Measurements from ENCODE around the gene SV2C.

SV2C gene

DNA sequence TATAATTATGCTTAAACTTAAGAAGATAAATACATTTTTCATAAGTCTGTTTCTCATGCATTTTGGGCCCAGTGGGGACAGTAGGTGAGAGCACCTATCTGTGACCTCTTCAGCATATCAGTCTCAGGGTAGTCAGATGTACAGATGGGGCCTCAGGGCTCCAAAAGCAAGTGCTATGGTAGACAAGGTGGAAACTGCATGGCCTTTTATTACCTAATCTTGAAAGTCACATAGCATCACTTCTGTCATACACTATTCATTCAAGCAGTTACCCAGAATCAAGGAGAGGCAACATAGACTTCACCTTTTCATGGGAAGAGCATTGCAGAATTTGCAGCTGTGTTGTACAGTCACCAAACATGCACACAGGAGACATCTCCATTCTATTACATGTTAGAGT, 94.8 kb downstream of the SV2C start:
- no peak for TF ChIP-seq CTCF (IDR thresholded peaks at IDR 0.05; ENCODE audit: low read depth, low read length)
- H3K4me3 ChIP-seq (ENCODE audit: low read depth, low read length): no peak overlapping the region

DNA sequence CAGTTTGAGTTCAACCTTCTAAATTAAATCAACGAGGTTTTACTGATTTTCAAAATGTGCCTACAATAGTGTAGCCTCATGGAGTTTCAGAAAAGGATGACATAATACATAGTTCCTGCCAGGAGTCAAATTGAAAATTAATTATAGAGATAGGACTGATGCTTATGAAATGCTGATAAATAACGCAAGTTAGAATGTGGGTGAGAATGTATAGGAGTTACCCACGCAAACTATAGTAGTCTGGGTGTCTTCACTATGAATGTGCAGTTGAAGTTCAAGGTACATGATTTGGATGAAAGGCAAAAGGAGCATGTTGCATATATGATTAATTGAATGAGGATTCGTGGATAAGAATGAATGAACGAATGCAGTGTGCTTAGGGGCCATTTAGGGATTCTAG, 95.7 kb downstream of the SV2C start:
- TF ChIP-seq CTCF (IDR thresholded peaks at IDR 0.05; ENCODE audit: low read depth, low read length): no peak
- no peak overlapping the region for H3K4me3 ChIP-seq (ENCODE audit: low read depth, low read length)

GRCh38 chr5:76180814-76181805, 97.9 kb downstream of the SV2C start:
- no peak overlapping the region for H3K4me3 ChIP-seq (ENCODE audit: low read depth, low read length)
- no peak for TF ChIP-seq CTCF (IDR thresholded peaks at IDR 0.05; ENCODE audit: low read depth, low read length)

DNA sequence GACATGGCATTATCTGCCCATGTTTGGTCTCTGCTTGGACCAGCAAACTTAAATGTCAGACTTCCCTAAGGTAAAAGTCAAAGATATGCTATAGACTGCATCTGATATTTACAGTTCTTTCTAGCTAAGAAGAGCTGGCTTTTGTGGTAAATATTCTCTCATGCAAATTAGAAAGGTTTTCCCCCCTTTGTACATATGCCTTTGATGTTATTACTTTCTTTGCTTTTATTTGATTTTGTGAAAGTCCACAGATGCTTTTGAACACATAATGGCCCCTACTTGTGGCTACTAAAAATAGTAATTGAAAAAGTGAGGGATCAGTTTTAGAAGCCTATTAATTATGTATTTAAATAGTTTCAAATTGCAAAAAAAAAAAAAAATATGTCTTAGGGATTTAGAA, 104.2 kb downstream of the SV2C start:
- no peak overlapping the region for H3K4me3 ChIP-seq (ENCODE audit: low read depth, low read length)
- TF ChIP-seq CTCF (IDR thresholded peaks at IDR 0.05; ENCODE audit: low read depth, low read length): no peak

DNA sequence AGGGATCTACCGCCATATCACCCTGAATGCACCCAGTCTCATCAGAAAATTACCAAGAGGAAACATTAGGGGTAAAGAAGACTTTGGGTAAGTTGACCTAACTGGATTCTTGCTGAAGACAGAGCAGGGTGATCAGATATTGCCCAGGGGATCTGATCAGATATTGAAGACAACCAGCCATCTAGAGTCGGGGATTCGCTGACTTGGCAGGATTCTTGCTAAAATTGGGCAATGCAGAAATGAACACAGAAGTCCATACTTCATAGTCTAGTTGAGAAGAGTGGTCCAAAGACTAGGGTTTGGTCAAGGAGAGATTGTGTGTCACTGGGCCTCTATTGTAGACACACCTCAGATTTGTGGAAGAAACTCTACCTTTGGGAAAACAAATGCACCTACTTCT, 107.2 kb downstream of the SV2C start:
- no peak overlapping the region for H3K4me3 ChIP-seq (ENCODE audit: low read depth, low read length)
- no peak for TF ChIP-seq CTCF (IDR thresholded peaks at IDR 0.05; ENCODE audit: low read depth, low read length)

DNA sequence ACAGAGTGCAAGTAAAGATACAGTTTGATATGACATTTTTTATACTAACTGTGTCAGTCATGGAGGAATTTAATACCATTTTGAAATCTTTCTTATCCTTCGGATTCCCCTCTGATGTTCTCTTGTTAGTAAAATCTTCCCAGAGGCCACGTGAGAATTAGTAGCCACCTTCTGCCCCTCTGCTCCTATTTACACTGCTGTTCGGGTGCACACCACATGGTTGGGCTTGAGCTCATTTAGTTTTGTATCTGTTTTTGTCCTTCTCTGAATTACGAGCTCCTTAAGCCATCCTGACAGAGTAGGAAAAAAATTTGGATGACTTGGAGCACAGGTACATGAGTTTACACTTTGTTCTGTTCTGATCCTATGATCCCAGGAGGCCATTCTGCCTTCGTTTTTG, 109.7 kb downstream of the SV2C start:
- H3K4me3 ChIP-seq (ENCODE audit: low read depth, low read length): no peak overlapping the region
- TF ChIP-seq CTCF (IDR thresholded peaks at IDR 0.05; ENCODE audit: low read depth, low read length): no peak

DNA sequence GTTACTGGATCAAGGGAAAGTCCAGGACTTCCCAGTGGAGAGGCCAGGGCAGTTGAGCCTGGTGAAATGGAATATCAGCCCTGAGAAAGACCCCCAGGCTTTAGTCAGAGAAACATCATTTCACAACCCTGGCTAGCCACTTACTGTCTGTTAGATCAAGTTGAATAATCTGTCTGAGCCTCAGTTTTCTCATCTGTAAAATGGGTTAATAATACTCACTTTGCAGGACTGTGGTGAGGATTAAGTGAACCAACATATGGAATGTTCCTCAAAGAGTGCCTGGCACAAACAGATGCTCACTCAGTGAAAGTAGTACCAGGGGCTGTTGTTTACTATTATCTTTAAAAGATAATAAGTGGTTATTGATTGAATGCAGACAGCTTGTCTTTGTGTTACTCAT, 110.5 kb downstream of the SV2C start:
- TF ChIP-seq CTCF (IDR thresholded peaks at IDR 0.05; ENCODE audit: low read depth, low read length): no peak
- no peak overlapping the region for H3K4me3 ChIP-seq (ENCODE audit: low read depth, low read length)
